Neural cell (in vitro differentiated cells): ENCODE measurements around the gene LRPPRC. TPM values are rescaled to one million over a fixed set of nuclear protein-coding genes. Genes with fewer than 3 reads are reported as not detected.

Experiments
- H2AFZ ChIP-seq: fragments of 200-600, 300-800 bp; sonication (generic), shearing (Covaris generic); 2 replicates; pipeline ENCODE4 v1.6.0; 2014; ENCODE audit warnings: low read depth, mild to moderate bottlenecking, antibody characterized with exemption, low read length, moderate library complexity
- H3F3A ChIP-seq: fragments of 200-600 bp; shearing (Covaris generic); 2 replicates; pipeline ENCODE4 v1.6.1; 2016; ENCODE audit warnings: mild to moderate bottlenecking, moderate library complexity, mixed read lengths, antibody characterized with exemption, low read length; ENCODE audit not compliant: insufficient read depth, poor library complexity, severe bottlenecking
- H3K27ac ChIP-seq: fragments of 200-600, 300-800 bp; sonication (generic), shearing (Covaris generic); 2 replicates; pipeline ENCODE4 v1.5.1; 2014; ENCODE audit warnings: mild to moderate bottlenecking, low read length, moderate library complexity
- H3K27me3 ChIP-seq: fragments of 300-800, 200-600 bp; sonication (generic), shearing (Covaris generic); 2 replicates; pipeline ENCODE4 v1.6.0; 2014; ENCODE audit warnings: mild to moderate bottlenecking, low read depth, low read length, moderate library complexity; ENCODE audit not compliant: insufficient read depth
- H3K36me3 ChIP-seq: fragments of 300-800, 200-600 bp; sonication (generic), shearing (Covaris generic); 2 replicates; pipeline ENCODE4 v1.5.1; 2014; ENCODE audit warnings: mild to moderate bottlenecking, antibody characterized with exemption, low read length, moderate library complexity; ENCODE audit not compliant: insufficient read depth
- H3K4me2 ChIP-seq: fragments of 300-800, 200-600 bp; sonication (generic), shearing (Covaris generic); 2 replicates; pipeline ENCODE4 v1.6.0; 2014; ENCODE audit warnings: mild to moderate bottlenecking, low read length
- H3K4me3 ChIP-seq: fragments of 300-800, 200-600 bp; sonication (generic), shearing (Covaris generic); 2 replicates; pipeline ENCODE4 v1.5.1; 2014; ENCODE audit warnings: mild to moderate bottlenecking, low read length, moderate library complexity
- H3K79me2 ChIP-seq: fragments of 200-600 bp; shearing (Covaris generic); replicated peaks from 2 replicates; pipeline ENCODE4 v1.6.0; 2014; ENCODE audit warnings: mild to moderate bottlenecking, low read length, moderate library complexity; ENCODE audit not compliant: insufficient read depth
- H3K9ac ChIP-seq: fragments of 300-800, 200-600 bp; sonication (generic), shearing (Covaris generic); 2 replicates; pipeline ENCODE4 v1.6.1; 2016; ENCODE audit warnings: mild to moderate bottlenecking, low read length, mixed read lengths
- H3K9me2 ChIP-seq: fragments of 200-600 bp; shearing (Covaris generic); 2 replicates; pipeline ENCODE4 v1.6.1; 2016; ENCODE audit warnings: mild to moderate bottlenecking, low read length, mixed read lengths; ENCODE audit not compliant: insufficient read depth
- H3K9me3 ChIP-seq: fragments of 200-600, 300-800 bp; sonication (generic), shearing (Covaris generic); 2 replicates; pipeline ENCODE4 v1.6.1; 2016; ENCODE audit warnings: mild to moderate bottlenecking, mixed run types, low read length, moderate library complexity, mixed read lengths
- H4K20me1 ChIP-seq: fragments of 200-600 bp; shearing (Covaris generic); 2 replicates; pipeline ENCODE4 v1.6.1; 2016; ENCODE audit warnings: mild to moderate bottlenecking, mixed run types; ENCODE audit not compliant: insufficient read depth
- EP300 ChIP-seq: fragments of 450-650 bp; conservative IDR thresholded peaks from 2 replicates; pipeline ENCODE4 v1.6.1; 2014; ENCODE audit warnings: antibody characterized with exemption, mild to moderate bottlenecking, moderate library complexity; ENCODE audit not compliant: poor library complexity, severe bottlenecking
- EZH2 ChIP-seq: fragments of 200-600, 300-800 bp; shearing (Covaris generic), sonication (generic); IDR thresholded peaks from 2 replicates; pipeline ENCODE4 v1.6.1; 2014; ENCODE audit warnings: antibody characterized with exemption, low read length, borderline replicate concordance, mild to moderate bottlenecking; ENCODE audit not compliant: insufficient read depth, poor library complexity, severe bottlenecking
- MXI1 ChIP-seq: fragments of 450-650 bp; conservative IDR thresholded peaks from 2 replicates; pipeline ENCODE4 v1.6.1; 2014; ENCODE audit warnings: antibody characterized with exemption, mild to moderate bottlenecking; ENCODE audit not compliant: poor library complexity, severe bottlenecking
- POLR2AphosphoS5 ChIP-seq: IDR thresholded peaks from 2 replicates; pipeline ENCODE4 v1.6.1; 2012
- RAD21 ChIP-seq: fragments of 450-650 bp; conservative IDR thresholded peaks from 2 replicates; pipeline ENCODE4 v1.6.1; 2014; ENCODE audit warnings: antibody characterized with exemption, mild to moderate bottlenecking, moderate library complexity
- REST ChIP-seq: IDR thresholded peaks from 2 replicates; pipeline ENCODE4 v1.6.1; 2012; ENCODE audit warnings: borderline replicate concordance
- SMC3 ChIP-seq: fragments of 450-650 bp; conservative IDR thresholded peaks from 2 replicates; pipeline ENCODE4 v1.6.1; 2014; ENCODE audit warnings: antibody characterized with exemption, mild to moderate bottlenecking, moderate library complexity; ENCODE audit not compliant: poor library complexity
- TAF1 ChIP-seq: IDR thresholded peaks from 2 replicates; pipeline ENCODE4 v1.6.1; 2012; ENCODE audit warnings: low read depth
- polyA plus RNA-seq: library from polyadenylated mRNA; depleted of rRNA; stranded (reverse); fragments of >200 nt; gene quantifications from 2 replicates; pipeline ENCODE4 v1.2.3, GENCODE V29; 2014
- TF ChIP-seq, protein P1 (sequence below): fragments of 450-650 bp; IDR thresholded peaks from 2 replicates; pipeline ENCODE4 v1.5.1; 2014; ENCODE audit warnings: antibody characterized with exemption, mild to moderate bottlenecking, moderate library complexity; ENCODE audit not compliant: poor library complexity, severe bottlenecking

Gene LRPPRC
- polyA plus RNA-seq, 1 donor from 2014 or later: 63.1 TPM

DNA sequence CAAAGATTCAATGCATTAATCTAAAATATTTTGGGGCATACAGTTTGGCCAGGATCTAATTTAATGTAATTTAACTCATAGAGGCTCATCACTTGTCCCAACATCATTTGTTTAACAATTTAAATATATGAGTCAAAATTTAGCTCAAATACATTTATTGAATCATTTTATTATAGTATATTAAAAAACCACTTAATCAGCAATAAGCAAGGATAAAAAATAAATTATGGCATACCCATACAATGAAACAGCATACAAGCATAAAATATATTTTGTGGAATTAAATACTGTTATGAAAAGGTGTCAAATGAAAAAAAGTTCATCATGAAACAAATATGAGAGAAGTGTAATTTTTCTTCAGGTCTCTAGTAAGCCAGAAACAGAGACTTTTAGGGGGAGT, 34.9 kb downstream of the LRPPRC start:
- Histone ChIP-seq H3K9me3 (no peaks in the 10 kb centered on the region), H3K79me2 (no peaks in the 10 kb centered on the region), H3K9me2 (no peaks in the 10 kb centered on the region), H3K27ac (no peak overlapping the region), H3K9ac (no peak overlapping the region), H3K4me2 (no peak overlapping the region), H2AFZ (no peak overlapping the region), H3K36me3 (peaks cover 16% of the 10 kb centered on the region), H3K4me3 (no peak overlapping the region), H4K20me1 (no peaks in the 10 kb centered on the region), H3F3A (no peaks in the 10 kb centered on the region), H3K27me3 (no peaks in the 10 kb centered on the region)
- TF ChIP-seq EP300: no peak
- no peak for TF ChIP-seq RAD21
- TF ChIP-seq EZH2: no peak
- TF ChIP-seq, protein P1, sequence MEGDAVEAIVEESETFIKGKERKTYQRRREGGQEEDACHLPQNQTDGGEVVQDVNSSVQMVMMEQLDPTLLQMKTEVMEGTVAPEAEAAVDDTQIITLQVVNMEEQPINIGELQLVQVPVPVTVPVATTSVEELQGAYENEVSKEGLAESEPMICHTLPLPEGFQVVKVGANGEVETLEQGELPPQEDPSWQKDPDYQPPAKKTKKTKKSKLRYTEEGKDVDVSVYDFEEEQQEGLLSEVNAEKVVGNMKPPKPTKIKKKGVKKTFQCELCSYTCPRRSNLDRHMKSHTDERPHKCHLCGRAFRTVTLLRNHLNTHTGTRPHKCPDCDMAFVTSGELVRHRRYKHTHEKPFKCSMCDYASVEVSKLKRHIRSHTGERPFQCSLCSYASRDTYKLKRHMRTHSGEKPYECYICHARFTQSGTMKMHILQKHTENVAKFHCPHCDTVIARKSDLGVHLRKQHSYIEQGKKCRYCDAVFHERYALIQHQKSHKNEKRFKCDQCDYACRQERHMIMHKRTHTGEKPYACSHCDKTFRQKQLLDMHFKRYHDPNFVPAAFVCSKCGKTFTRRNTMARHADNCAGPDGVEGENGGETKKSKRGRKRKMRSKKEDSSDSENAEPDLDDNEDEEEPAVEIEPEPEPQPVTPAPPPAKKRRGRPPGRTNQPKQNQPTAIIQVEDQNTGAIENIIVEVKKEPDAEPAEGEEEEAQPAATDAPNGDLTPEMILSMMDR: no peak
- no peak for TF ChIP-seq MXI1
- TF ChIP-seq SMC3: no peak
- TF ChIP-seq TAF1: no peak

- H3K9ac ChIP-seq: no peak overlapping the region
- H3K9me3 ChIP-seq: no peaks in the 10 kb centered on the region
- H4K20me1 ChIP-seq: no peaks in the 10 kb centered on the region
- H3K4me3 ChIP-seq: no peak overlapping the region
- no peak overlapping the region for H3K4me2 ChIP-seq
- H3K9me2 ChIP-seq: no peaks in the 10 kb centered on the region
- H3K27ac ChIP-seq: peak overlapping the region; percentile 53
- no peak overlapping the region for H2AFZ ChIP-seq
- no peaks in the 10 kb centered on the region for H3F3A ChIP-seq
- no peaks in the 10 kb centered on the region for H3K27me3 ChIP-seq
- TF ChIP-seq POLR2AphosphoS5 (peak; percentile 28), EP300 (no peak)
- H3K36me3 ChIP-seq: peaks cover 16% of the 10 kb centered on the region
- no peaks in the 10 kb centered on the region for H3K79me2 ChIP-seq
Measured at GRCh38 chr2:43958397-43959275, 37.2 kb downstream of the LRPPRC start.

DNA sequence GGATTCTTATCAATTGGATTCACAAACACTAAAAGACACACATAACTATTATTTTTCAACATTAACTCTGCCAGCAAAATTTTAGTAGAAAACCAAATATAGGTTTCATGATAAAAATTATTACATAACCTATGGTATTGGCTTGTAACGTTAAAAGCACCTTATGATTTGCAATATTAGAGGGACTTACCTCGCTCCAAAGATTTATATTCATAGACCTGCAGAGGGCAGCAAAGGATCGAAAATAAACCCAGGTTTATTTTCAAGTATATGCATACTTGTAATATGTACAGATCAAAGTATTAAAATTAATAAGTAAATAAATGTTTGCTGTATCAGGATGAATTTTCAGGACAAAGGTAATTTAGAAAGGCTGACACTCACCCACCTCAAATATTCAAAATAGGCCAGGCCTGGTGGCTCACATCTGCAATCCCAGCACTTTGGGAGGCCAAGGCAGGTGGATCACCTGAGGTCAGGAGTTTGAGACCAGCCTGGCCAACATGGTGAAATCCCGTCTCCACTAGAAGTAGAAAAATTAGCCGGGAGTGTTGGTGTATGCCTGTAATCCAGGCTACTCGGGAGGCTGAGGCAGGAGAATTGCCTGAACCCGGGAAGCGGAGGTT, 45.3 kb downstream of the LRPPRC start:
- no peak overlapping the region for H3K9ac ChIP-seq
- peaks cover 8% of the 10 kb centered on the region for H3F3A ChIP-seq
- H3K27ac ChIP-seq: no peak overlapping the region
- H3K9me3 ChIP-seq: no peaks in the 10 kb centered on the region
- no peak overlapping the region for H3K4me2 ChIP-seq
- TF ChIP-seq REST (no peak), EZH2 (no peak), MXI1 (no peak), TAF1 (no peak), SMC3 (peak; percentile 63), RAD21 (peak; percentile 69), POLR2AphosphoS5 (no peak)
- TF ChIP-seq, protein P1: peak; percentile 69
- no peaks in the 10 kb centered on the region for H3K27me3 ChIP-seq
- no peaks in the 10 kb centered on the region for H3K9me2 ChIP-seq
- H3K79me2 ChIP-seq: no peaks in the 10 kb centered on the region
- H2AFZ ChIP-seq: no peak overlapping the region
- no peaks in the 10 kb centered on the region for H4K20me1 ChIP-seq
- H3K36me3 ChIP-seq: peaks cover 4% of the 10 kb centered on the region
- H3K4me3 ChIP-seq: no peak overlapping the region
